IMR-90 (cell line): ENCODE measurements around the gene NACA. TPM values are rescaled to one million over a fixed set of nuclear protein-coding genes. Genes with fewer than 3 reads are reported as not detected.

Source experiments
- ATAC-seq: fragments of 200-7000 bp; cut with Tn5 transposase; 2 replicates; pipeline ENCODE4 v1.9.1; 2020; ENCODE audit warnings: low read depth, mild to moderate bottlenecking, moderate library complexity
- BruUV-seq: library from RNA; stranded (reverse); fragments of 400-500 nt; replicated peaks from 2 replicates; lab custom pipeline; 2021; lab: Mats Ljungman, UMichigan
- CTCF ChIA-PET: fragments of 300-600 bp; formaldehyde crosslinking; extraction: SDS; loops from one replicate; lab custom pipeline; 2021; ENCODE audit warnings: antibody characterized with exemption; lab: Yijun Ruan, JAX
- POLR2A ChIA-PET: fragments of 300-600 bp; sonication (Branson Sonifier 250); formaldehyde crosslinking; loops from one replicate; lab custom pipeline; 2022; ENCODE audit warnings: antibody characterized with exemption; ENCODE audit not compliant: unreplicated experiment; lab: Charles Lee
- DNase-seq: peaks from one replicate; pipeline ENCODE4 v3.0.0; 2013
- H2AFZ ChIP-seq: replicated peaks from 2 replicates; pipeline ENCODE3; 2013; ENCODE audit warnings: low read length, mild to moderate bottlenecking; ENCODE audit not compliant: poor library complexity
- H2AK5ac ChIP-seq: 2 replicates; pipeline ENCODE4 v1.6.1; 2013; ENCODE audit warnings: low read depth, low read length, inconsistent platforms
- H2AK9ac ChIP-seq: replicated peaks from 2 replicates; pipeline ENCODE3; 2013; ENCODE audit warnings: mild to moderate bottlenecking, low read depth, low read length, moderate library complexity; ENCODE audit not compliant: poor library complexity
- H2BK120ac ChIP-seq: 2 replicates; pipeline ENCODE4 v1.6.1; 2013; ENCODE audit warnings: low read depth, low read length, inconsistent platforms
- H2BK15ac ChIP-seq: 3 replicates; pipeline ENCODE4 v1.6.1; 2013; ENCODE audit warnings: low read depth, low read length, inconsistent platforms
- H2BK20ac ChIP-seq: 2 replicates; pipeline ENCODE4 v1.6.1; 2013; ENCODE audit warnings: low read depth, mild to moderate bottlenecking, inconsistent platforms, low read length, moderate library complexity
- H2BK5ac ChIP-seq: 2 replicates; pipeline ENCODE4 v1.6.1; 2013; ENCODE audit warnings: mild to moderate bottlenecking, low read depth, low read length, inconsistent platforms; ENCODE audit not compliant: poor library complexity, severe bottlenecking
- H3K14ac ChIP-seq: replicated peaks from 2 replicates; pipeline ENCODE4 v1.6.1; 2013; ENCODE audit warnings: low read depth, low read length, inconsistent platforms
- H3K18ac ChIP-seq: 2 replicates; pipeline ENCODE4 v1.6.1; 2013; ENCODE audit warnings: low read depth, low read length, control low read depth
- H3K23ac ChIP-seq: 2 replicates; pipeline ENCODE4 v1.6.1; 2013; ENCODE audit warnings: low read depth, low read length, inconsistent platforms
- H3K27ac ChIP-seq: 2 replicates; pipeline ENCODE4 v1.5.1; 2013; ENCODE audit warnings: mild to moderate bottlenecking, control low read depth, low read length; ENCODE audit not compliant: insufficient read depth
- H3K27me3 ChIP-seq: 2 replicates; pipeline ENCODE4 v1.6.1; 2013; ENCODE audit warnings: low read length; ENCODE audit not compliant: control insufficient read depth, insufficient read depth
- H3K36me3 ChIP-seq: 2 replicates; pipeline ENCODE4 v1.6.1; 2013; ENCODE audit warnings: low read length, mixed read lengths; ENCODE audit not compliant: control insufficient read depth, insufficient read depth
- H3K4ac ChIP-seq: 2 replicates; pipeline ENCODE4 v1.6.1; 2013; ENCODE audit warnings: low read depth, low read length, inconsistent platforms
- H3K4me1 ChIP-seq: 2 replicates; pipeline ENCODE4 v1.6.1; 2013; ENCODE audit warnings: low read length, mixed read lengths; ENCODE audit not compliant: control insufficient read depth, insufficient read depth
- H3K4me2 ChIP-seq: 2 replicates; pipeline ENCODE4 v1.6.1; 2013; ENCODE audit warnings: low read depth, mild to moderate bottlenecking, control low read depth, low read length, moderate library complexity
- H3K4me3 ChIP-seq: 2 replicates; pipeline ENCODE4 v1.5.1; 2013; ENCODE audit warnings: low read depth, mild to moderate bottlenecking, control low read depth, low read length, moderate library complexity; ENCODE audit not compliant: insufficient read depth
- H3K56ac ChIP-seq: 2 replicates; pipeline ENCODE4 v1.6.1; 2013; ENCODE audit warnings: low read length, inconsistent platforms; ENCODE audit not compliant: insufficient read depth; ENCODE audit errors: extremely low read depth
- H3K79me1 ChIP-seq, 2 experiments: 2 replicates each; pipeline ENCODE4 v1.6.1; 2013; ENCODE audit warnings: low read length in 2 of 2, inconsistent platforms in 1 of 2, low read depth in 1 of 2
- H3K9ac ChIP-seq: 2 replicates; pipeline ENCODE4 v1.6.1; 2013; ENCODE audit warnings: low read depth, low read length, control low read depth
- H3K9me1 ChIP-seq: 2 replicates; pipeline ENCODE4 v1.6.1; 2013; ENCODE audit warnings: low read length, inconsistent platforms; ENCODE audit not compliant: insufficient read depth
- H3K9me3 ChIP-seq: 2 replicates; pipeline ENCODE4 v1.6.1; 2013; ENCODE audit warnings: low read length; ENCODE audit not compliant: control insufficient read depth, insufficient read depth
- H4K20me1 ChIP-seq: 2 replicates; pipeline ENCODE4 v1.6.1; 2013; ENCODE audit warnings: low read length, inconsistent platforms; ENCODE audit not compliant: insufficient read depth
- H4K5ac ChIP-seq: 2 replicates; pipeline ENCODE4 v1.6.1; 2013; ENCODE audit warnings: mild to moderate bottlenecking, low read depth, low read length, control low read depth
- H4K8ac ChIP-seq, 2 experiments: 2 replicates each; pipeline ENCODE4 v1.6.1; 2013; ENCODE audit warnings: low read depth in 2 of 2, low read length in 2 of 2, control low read depth in 1 of 2, inconsistent platforms in 1 of 2
- H4K91ac ChIP-seq: 2 replicates; pipeline ENCODE4 v1.6.1; 2013; ENCODE audit warnings: low read depth, low read length, inconsistent platforms; ENCODE audit not compliant: insufficient read depth
- BHLHE40 ChIP-seq: fragments of 150-350 bp; IDR thresholded peaks from 2 replicates; pipeline ENCODE4 v1.6.1; 2016; ENCODE audit warnings: mild to moderate bottlenecking, low read depth, low read length
- CEBPB ChIP-seq: IDR thresholded peaks from 2 replicates; pipeline ENCODE4 v1.6.1; 2012; ENCODE audit warnings: low read depth, low read length, improper control_type of control experiment
- CHD1 ChIP-seq: IDR thresholded peaks from 2 replicates; pipeline ENCODE4 v1.6.1; 2012; ENCODE audit warnings: low read depth, low read length, improper control_type of control experiment
- CTCF ChIP-seq: conservative IDR thresholded peaks from 2 replicates; pipeline ENCODE4 v1.5.1; 2012; ENCODE audit warnings: mild to moderate bottlenecking, low read depth, low read length, improper control_type of control experiment
- ELK1 ChIP-seq: fragments of 150-350 bp; IDR thresholded peaks from 2 replicates; pipeline ENCODE4 v1.6.1; 2016; ENCODE audit warnings: low read depth, mild to moderate bottlenecking, low read length, moderate library complexity, borderline replicate concordance
- FOS ChIP-seq: fragments of 150-350 bp; IDR thresholded peaks from 2 replicates; pipeline ENCODE4 v1.6.1; 2016; ENCODE audit warnings: low read depth, low read length
- MAFK ChIP-seq: IDR thresholded peaks from 2 replicates; pipeline ENCODE4 v1.6.1; 2012; ENCODE audit warnings: low read depth, low read length, improper control_type of control experiment
- MAZ ChIP-seq: IDR thresholded peaks from 2 replicates; pipeline ENCODE4 v1.6.1; 2012; ENCODE audit warnings: low read depth, mild to moderate bottlenecking, low read length, improper control_type of control experiment, moderate library complexity, borderline replicate concordance
- MXI1 ChIP-seq: IDR thresholded peaks from 2 replicates; pipeline ENCODE4 v1.6.1; 2012; ENCODE audit warnings: low read depth, mild to moderate bottlenecking, low read length, moderate library complexity, borderline replicate concordance
- NFE2L2 ChIP-seq: fragments of 150-350 bp; IDR thresholded peaks from 2 replicates; pipeline ENCODE4 v1.6.1; 2016; ENCODE audit warnings: low read depth, mild to moderate bottlenecking, low read length
- POLR2A ChIP-seq: IDR thresholded peaks from 2 replicates; pipeline ENCODE4 v1.6.1; 2012; ENCODE audit warnings: mild to moderate bottlenecking, low read depth, low read length
- RAD21 ChIP-seq: IDR thresholded peaks from 2 replicates; pipeline ENCODE4 v1.6.1; 2012; ENCODE audit warnings: low read length, improper control_type of control experiment
- RCOR1 ChIP-seq: IDR thresholded peaks from 2 replicates; pipeline ENCODE4 v1.6.1; 2012; ENCODE audit warnings: mild to moderate bottlenecking, low read length, improper control_type of control experiment; ENCODE audit not compliant: insufficient replicate concordance
- RFX5 ChIP-seq: IDR thresholded peaks from 2 replicates; pipeline ENCODE4 v1.8.0; 2012; ENCODE audit warnings: low read depth, mild to moderate bottlenecking, low read length, moderate library complexity
- SMC3 ChIP-seq: fragments of 150-350 bp; IDR thresholded peaks from 2 replicates; pipeline ENCODE4 v1.6.1; 2016; ENCODE audit warnings: low read depth, mild to moderate bottlenecking, antibody characterized with exemption, low read length, moderate library complexity
- USF2 ChIP-seq: fragments of 150-350 bp; IDR thresholded peaks from 2 replicates; pipeline ENCODE4 v1.6.1; 2017; ENCODE audit warnings: mild to moderate bottlenecking, antibody characterized with exemption, low read length, low read depth
- WGBS, 2 experiments: methylation state at CpG; one replicate each; pipeline versions ENCODE4 v1.1.5 to v1.1.7; 2013; ENCODE audit warnings: missing lambda C conversion rate in 2 of 2; ENCODE audit not compliant: insufficient read length in 1 of 2; ENCODE audit errors: extremely low coverage in 2 of 2; 5-methylcytosine and 5-hydroxymethylcytosine counted together
- dilution Hi-C: fragments of 300-500 bp; cut with HindIII; formaldehyde crosslinking; loops from one replicate; pipeline ENCODE4 v1.14.3; 2018; ENCODE audit warnings: low sequenced_read_pairs; ENCODE audit not compliant: unreplicated experiment
- in situ Hi-C: fragments of 300-500 bp; cut with MboI; formaldehyde crosslinking; loops from 3 replicates; pipeline ENCODE4 v1.14.3; 2019; ENCODE audit warnings: low sequenced_read_pairs, inconsistent platforms, mixed read lengths
- intact Hi-C: fragments of 100-400 bp; cut with micrococcal nuclease; formaldehyde crosslinking; loops from 2 replicates; pipeline ENCODE4 v1.10.0; 2022
- polyA plus RNA-seq, 3 experiments: library from polyadenylated mRNA; depleted of rRNA; stranded (reverse); fragments of >200 nt; gene quantifications; 2 replicates each; pipeline ENCODE4 v1.2.3, GENCODE V29; 2012; ENCODE audit warnings: low replicate concordance in 1 of 3
- total RNA-seq: library from RNA; depleted of rRNA; stranded (reverse); fragments of >200 nt; gene quantifications from 2 replicates; pipeline ENCODE4 v1.2.3, GENCODE V29; 2012

The NACA gene
- total and polyA plus RNA-seq, 2 of the 4 experiments (the other 2 are of a cell fraction) = 662 to 1,223 TPM

- Histone ChIP-seq H3K18ac (no peak overlapping the region), H4K91ac (no peak overlapping the region), H3K4me2 (peak overlapping the region; percentile 90), H3K9me3 (no peaks in the 10 kb centered on the region), H2BK20ac (no peak overlapping the region), H3K9me1 (peaks cover 2% of the 10 kb centered on the region; the same call in 1 of the 2 replicates), H3K36me3 (peaks cover 17% of the 10 kb centered on the region), H4K20me1 (peaks cover 73% of the 10 kb centered on the region), H3K14ac (no peak overlapping the region), H3K4me1 (peaks cover 6% of the 10 kb centered on the region), H4K5ac (no peak overlapping the region), H2AFZ (no peak overlapping the region), H2BK5ac (no peak overlapping the region), H3K27me3 (no peaks in the 10 kb centered on the region), H3K4ac (no peak overlapping the region), H4K8ac (no peak overlapping the region), H3K56ac (no peak overlapping the region), H3K9ac (no peak overlapping the region), H2BK120ac (no peak overlapping the region), H3K27ac (no peak overlapping the region; the same call in 1 of the 2 replicates), H2AK5ac (no peak overlapping the region), H3K23ac (0 out of 2 replicates have a peak overlapping the region, but pooled peaks have one; percentile 15), H3K79me1 (peaks cover 6 to 29% of the 10 kb centered on the region in 2 experiments; a peak in 3 of 4 replicates), H2BK15ac (no peak overlapping the region), H3K4me3 (peak overlapping the region; percentile 27), H2AK9ac (no peak overlapping the region)
- dilution Hi-C loops (no loop called here), intact Hi-C loops (loop anchor here (1.0 kb wide), 1 partner anchor 304 kb away; no protein-coding TSS in a partner anchor), in situ Hi-C loops (no loop called here)
- no CpG with 5 or more reads among the region's 8 CpGs for WGBS, 2 experiments
- ChIA-PET CTCF (interaction anchor here (0.7 to 1.5 kb wide), 2 partner anchors 46 to 48 kb away, joined by 3 to 9 read pairs; no protein-coding TSS in a partner anchor), POLR2A (no interaction called here)
- ATAC-seq = no peak
- BruUV-seq = no TSS peak
- TF ChIP-seq RAD21 (no peak), MAFK (no peak), BHLHE40 (no peak), CTCF (no peak), RCOR1 (no peak), ELK1 (no peak), MAZ (no peak), MXI1 (no peak), USF2 (no peak), FOS (no peak), RFX5 (no peak), CEBPB (no peak), CHD1 (no peak), POLR2A (no peak), SMC3 (no peak), NFE2L2 (no peak)
- DNase-seq = no peak
These were observed 40.2 kb downstream of the NACA start for GRCh38 chr12:56684745-56685359.
